Endothelial cell of umbilical vein (primary cell): ENCODE measurements around the gene TP73. TPM values are rescaled to one million over a fixed set of nuclear protein-coding genes. Genes with fewer than 3 reads are reported as not detected.

Experiments
- BruUV-seq: library from RNA; stranded (reverse); fragments of 400-500 nt; replicated peaks from 2 replicates; lab custom pipeline; 2021; lab: Mats Ljungman, UMichigan
- CTCF ChIA-PET: fragments of 300-600, 350-600 bp; sonication (Branson Sonifier 250); formaldehyde crosslinking; loops from one replicate; lab custom pipeline; 2021; ENCODE audit warnings: antibody characterized with exemption, inconsistent platforms; lab: Charles Lee
- POLR2A ChIA-PET: fragments of 300-600, 350-600 bp; sonication (Branson Sonifier 250); formaldehyde crosslinking; loops from one replicate; lab custom pipeline; 2021; ENCODE audit warnings: antibody characterized with exemption, inconsistent platforms; lab: Charles Lee
- DNase-seq: peaks from one replicate; pipeline ENCODE4 v3.0.0-alpha.2; 2011; ENCODE audit warnings: low read depth, low spot score
- FAIRE-seq: peaks from 2 replicates; lab custom pipeline; 2011; peaks lifted over from hg19 to GRCh38; lab: Jason Lieb, UNC
- H2AFZ ChIP-seq: 2 replicates; pipeline ENCODE4 v1.6.0; 2012; ENCODE audit warnings: low read depth, low read length, control low read depth, inconsistent platforms
- H3K27ac ChIP-seq: 2 replicates; pipeline ENCODE4 v1.5.1; 2011; ENCODE audit warnings: low read depth, mild to moderate bottlenecking, control low read depth, low read length, moderate library complexity; ENCODE audit not compliant: insufficient read depth
- H3K27me3 ChIP-seq, 2 experiments: 2 replicates each; pipeline versions ENCODE4 v1.6.0 to v1.6.1; 2011; ENCODE audit warnings: low read length in 2 of 2, mixed read lengths in 1 of 2; ENCODE audit not compliant: control insufficient read depth in 2 of 2, insufficient read depth in 2 of 2
- H3K36me3 ChIP-seq, 2 experiments: 2 replicates in 1 of 2; 3 replicates in 1 of 2; pipeline ENCODE4 v1.5.1; 2011; ENCODE audit warnings: low read length in 2 of 2, mild to moderate bottlenecking in 1 of 2, moderate library complexity in 1 of 2; ENCODE audit not compliant: control insufficient read depth in 2 of 2, insufficient read depth in 2 of 2; ENCODE audit errors: extremely low read depth in 1 of 2
- H3K4me1 ChIP-seq: 3 replicates; pipeline ENCODE4 v1.5.1; 2011; ENCODE audit warnings: mild to moderate bottlenecking, low read length; ENCODE audit not compliant: control insufficient read depth, insufficient read depth; ENCODE audit errors: extremely low read depth
- H3K4me2 ChIP-seq: 2 replicates; pipeline ENCODE4 v1.6.1; 2011; ENCODE audit warnings: low read length, control low read depth, mixed read lengths; ENCODE audit not compliant: insufficient read depth
- H3K4me3 ChIP-seq, 3 experiments: fragments of 200-600 bp in 1 of 3; sonication (generic), shearing (Covaris generic) in 1 of 3; replicated peaks in 1 of 3; 2 replicates each; pipeline ENCODE4 v1.5.1; 2011 to 2016; ENCODE audit warnings: control low read depth in 3 of 3, low read length in 3 of 3, mild to moderate bottlenecking in 2 of 3, inconsistent platforms in 1 of 3, low read depth in 1 of 3, moderate library complexity in 1 of 3; ENCODE audit not compliant: insufficient read depth in 1 of 3
- H3K79me2 ChIP-seq: 2 replicates; pipeline ENCODE4 v1.6.0; 2012; ENCODE audit warnings: low read length, inconsistent platforms; ENCODE audit not compliant: control insufficient read depth, insufficient read depth
- H3K9ac ChIP-seq: replicated peaks from 2 replicates; pipeline ENCODE3; 2011; ENCODE audit warnings: low read length, control low read depth; ENCODE audit not compliant: insufficient read depth; ENCODE audit errors: extremely low read depth
- H3K9me1 ChIP-seq: replicated peaks from 3 replicates; pipeline ENCODE4 v1.6.0; 2011; ENCODE audit warnings: mild to moderate bottlenecking, low read length; ENCODE audit not compliant: control insufficient read depth, insufficient read depth; ENCODE audit errors: extremely low read depth
- H3K9me3 ChIP-seq: replicated peaks from 2 replicates; pipeline ENCODE4 v1.5.1; 2012; ENCODE audit warnings: low read length, inconsistent platforms; ENCODE audit not compliant: control insufficient read depth, insufficient read depth
- H4K20me1 ChIP-seq: replicated peaks from 2 replicates; pipeline ENCODE3; 2011; ENCODE audit warnings: mild to moderate bottlenecking, low read length; ENCODE audit not compliant: control insufficient read depth, insufficient read depth; ENCODE audit errors: extremely low read depth
- CTCF ChIP-seq, 2 donors: IDR thresholded peaks; 1 replicate in 1 of 2; 2 replicates in 1 of 2; pipeline ENCODE4 v1.5.1; 2011; ENCODE audit warnings: low read length in 2 of 2, mild to moderate bottlenecking in 2 of 2, moderate library complexity in 2 of 2, control low read depth in 1 of 2, inconsistent platforms in 1 of 2, low read depth in 1 of 2; ENCODE audit not compliant: insufficient read depth in 1 of 2; ENCODE audit errors: extremely low read depth in 1 of 2
- EZH2 ChIP-seq: IDR thresholded peaks from 2 replicates; pipeline ENCODE4 v1.6.1; 2012; ENCODE audit warnings: borderline replicate concordance, low read depth, mild to moderate bottlenecking, moderate library complexity, low read length, inconsistent platforms; ENCODE audit not compliant: severe bottlenecking
- FOS ChIP-seq: IDR thresholded peaks from 2 replicates; pipeline ENCODE4 v1.6.1; 2011; ENCODE audit warnings: mild to moderate bottlenecking, low read length, moderate library complexity, borderline replicate concordance; ENCODE audit not compliant: insufficient read depth
- GATA2 ChIP-seq: IDR thresholded peaks from 2 replicates; pipeline ENCODE4 v1.7.0; 2011; ENCODE audit warnings: low read depth, mild to moderate bottlenecking, moderate library complexity, mixed read lengths, low read length; ENCODE audit not compliant: insufficient read length, insufficient read depth
- JUN ChIP-seq: IDR thresholded peaks from 2 replicates; pipeline ENCODE4 v1.6.1; 2011; ENCODE audit warnings: borderline replicate concordance, low read depth; ENCODE audit not compliant: insufficient read length, insufficient read depth
- MAX ChIP-seq: IDR thresholded peaks from 2 replicates; pipeline ENCODE4 v1.6.1; 2011; ENCODE audit not compliant: insufficient read depth, insufficient read length
- MYC ChIP-seq: IDR thresholded peaks from one replicate; pipeline ENCODE4 v1.6.1; 2011; ENCODE audit warnings: mild to moderate bottlenecking, low read depth, low read length
- POLR2A ChIP-seq: IDR thresholded peaks from 2 replicates; pipeline ENCODE4 v1.6.1; 2012; ENCODE audit warnings: low read depth, mild to moderate bottlenecking, control low read depth, low read length
- POLR2AphosphoS5 ChIP-seq: IDR thresholded peaks from 2 replicates; pipeline ENCODE4 v1.6.1; 2012; ENCODE audit warnings: low read depth, mild to moderate bottlenecking, control low read depth, low read length, moderate library complexity; ENCODE audit not compliant: insufficient read depth
- dilution Hi-C: fragments of 300-500 bp; cut with MboI; formaldehyde crosslinking; loops from one replicate; pipeline ENCODE4 v1.15.0; 2019; ENCODE audit warnings: low sequenced_read_pairs; ENCODE audit not compliant: extremely low pct_ligation_motif_present
- intact Hi-C: fragments of 100-400 bp; cut with micrococcal nuclease; formaldehyde crosslinking; loops from one replicate; pipeline ENCODE4 v1.10.0; 2022
- polyA plus RNA-seq, 4 experiments: library from polyadenylated mRNA; depleted of rRNA in 3 of 4; stranded (reverse) in 3 of 4; unstranded in 1 of 4; fragments of >200 nt; gene quantifications; 2 replicates each; pipeline versions ENCODE4 v1.2.1 to v1.2.3, GENCODE V29; 2011 to 2012; ENCODE audit warnings: missing spikeins in 1 of 4
- total RNA-seq: library from RNA; stranded (reverse); gene quantifications from 2 replicates; pipeline ENCODE4 v1.2.3, GENCODE V29; 2021

The TP73 gene
- total and polyA plus RNA-seq, 2 donors (not counting 3 experiments of a cell fraction or from before 2014, with no cell fraction given), result 0.03 to 0.15 TPM

GRCh38 chr1:3697104-3697503, 44.8 kb downstream of the TP73 start:
- FAIRE-seq (no peak), DNase-seq (no peak)
- no peak overlapping the region for H3K27ac ChIP-seq
- BruUV-seq, result no TSS peak
- intact Hi-C loops, result no loop called here
- no peaks in the 10 kb centered on the region for H3K79me2 ChIP-seq
- no peaks in the 10 kb centered on the region for H3K4me1 ChIP-seq
- no peaks in the 10 kb centered on the region for H3K36me3 ChIP-seq
- no peak for TF ChIP-seq FOS
- no peak for TF ChIP-seq EZH2
- TF ChIP-seq MAX, result no peak
- no peak for TF ChIP-seq POLR2AphosphoS5
- TF ChIP-seq MYC, result no peak
- TF ChIP-seq POLR2A, result no peak
- no peak for TF ChIP-seq CTCF (IDR thresholded peaks at IDR 0.05; ENCODE audit: extremely low read depth in 1 of 2, insufficient read depth in 1 of 2, low read depth in 1 of 2, low read length in 2 of 2)
- TF ChIP-seq GATA2, result no peak
- TF ChIP-seq JUN, result no peak
- H2AFZ ChIP-seq, result no peak overlapping the region
- no peak overlapping the region for H3K4me2 ChIP-seq
- no peak overlapping the region for H3K4me3 ChIP-seq
- dilution Hi-C loops, result no loop called here
- no peaks in the 10 kb centered on the region for H3K9me3 ChIP-seq
- H3K9me1 ChIP-seq, result no peaks in the 10 kb centered on the region
- no peaks in the 10 kb centered on the region for H3K27me3 ChIP-seq
- ChIA-PET CTCF (no interaction called here), POLR2A (no interaction called here)
- no peaks in the 10 kb centered on the region for H4K20me1 ChIP-seq
- H3K9ac ChIP-seq, result no peak overlapping the region
